GM21367 (cell line): ENCODE data around the gene RALGDS.
"Not testable (repeated sequence)": the region's sequence is repeated elsewhere in the genome, so short reads cannot be mapped to it uniquely, and the experiment has no call there.

Experiments
- ATAC-seq: cut with Tn5 transposase; IDR thresholded peaks from one replicate; pipeline ENCODE4 v1.9.1; 2021; ENCODE audit not compliant: unreplicated experiment

Gene RALGDS

GRCh38 chr9:133070985-133071384, 50.1 kb downstream of the RALGDS start:
- ATAC-seq: not testable (repeated sequence)

GRCh38 chr9:133070500-133070961, 50.5 kb downstream of the RALGDS start:
- ATAC-seq: not testable (repeated sequence)

DNA sequence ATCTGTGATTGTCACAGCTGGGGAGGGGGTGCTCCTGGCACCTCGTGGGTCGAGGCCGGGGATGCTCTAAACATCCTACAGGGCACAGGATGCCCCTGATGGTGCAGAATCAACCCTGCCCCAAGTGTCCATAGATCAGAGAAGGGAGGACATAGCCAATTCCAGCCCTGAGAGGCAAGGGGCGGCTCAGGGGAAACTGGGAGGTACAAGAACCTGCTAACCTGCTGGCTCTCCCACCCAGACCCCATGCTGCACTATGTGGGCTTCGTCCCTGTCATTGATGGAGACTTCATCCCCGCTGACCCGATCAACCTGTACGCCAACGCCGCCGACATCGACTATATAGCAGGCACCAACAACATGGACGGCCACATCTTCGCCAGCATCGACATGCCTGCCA, 52.6 kb downstream of the RALGDS start:
- not testable (repeated sequence) for ATAC-seq

GRCh38 chr9:133067813-133068212, 53.2 kb downstream of the RALGDS start:
- no peak for ATAC-seq

DNA sequence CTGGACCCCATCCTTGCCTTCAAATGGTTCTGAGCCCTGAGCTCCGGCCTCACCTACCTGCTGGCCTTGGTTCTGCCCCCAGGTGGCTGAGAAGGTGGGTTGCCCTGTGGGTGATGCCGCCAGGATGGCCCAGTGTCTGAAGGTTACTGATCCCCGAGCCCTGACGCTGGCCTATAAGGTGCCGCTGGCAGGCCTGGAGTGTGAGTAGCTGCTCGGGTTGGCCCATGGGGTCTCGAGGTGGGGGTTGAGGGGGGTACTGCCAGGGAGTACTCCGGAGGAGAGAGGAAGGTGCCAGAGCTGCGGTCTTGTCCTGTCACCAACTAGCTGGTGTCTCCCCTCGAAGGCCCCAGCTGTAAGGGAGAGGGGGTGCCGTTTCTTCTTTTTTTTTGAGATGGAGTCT, 54.0 kb downstream of the RALGDS start:
- ATAC-seq: no peak

GRCh38 chr9:133066181-133066983, 54.7 kb downstream of the RALGDS start:
- ATAC-seq: no peak

DNA sequence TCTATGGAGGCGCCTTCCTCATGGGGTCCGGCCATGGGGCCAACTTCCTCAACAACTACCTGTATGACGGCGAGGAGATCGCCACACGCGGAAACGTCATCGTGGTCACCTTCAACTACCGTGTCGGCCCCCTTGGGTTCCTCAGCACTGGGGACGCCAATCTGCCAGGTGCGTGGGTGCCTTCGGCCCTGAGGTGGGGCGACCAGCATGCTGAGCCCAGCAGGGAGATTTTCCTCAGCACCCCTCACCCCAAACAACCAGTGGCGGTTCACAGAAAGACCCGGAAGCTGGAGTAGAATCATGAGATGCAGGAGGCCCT, 56.0 kb downstream of the RALGDS start:
- no peak for ATAC-seq

GRCh38 chr9:133064241-133065069, 56.6 kb downstream of the RALGDS start:
- ATAC-seq: no peak

DNA sequence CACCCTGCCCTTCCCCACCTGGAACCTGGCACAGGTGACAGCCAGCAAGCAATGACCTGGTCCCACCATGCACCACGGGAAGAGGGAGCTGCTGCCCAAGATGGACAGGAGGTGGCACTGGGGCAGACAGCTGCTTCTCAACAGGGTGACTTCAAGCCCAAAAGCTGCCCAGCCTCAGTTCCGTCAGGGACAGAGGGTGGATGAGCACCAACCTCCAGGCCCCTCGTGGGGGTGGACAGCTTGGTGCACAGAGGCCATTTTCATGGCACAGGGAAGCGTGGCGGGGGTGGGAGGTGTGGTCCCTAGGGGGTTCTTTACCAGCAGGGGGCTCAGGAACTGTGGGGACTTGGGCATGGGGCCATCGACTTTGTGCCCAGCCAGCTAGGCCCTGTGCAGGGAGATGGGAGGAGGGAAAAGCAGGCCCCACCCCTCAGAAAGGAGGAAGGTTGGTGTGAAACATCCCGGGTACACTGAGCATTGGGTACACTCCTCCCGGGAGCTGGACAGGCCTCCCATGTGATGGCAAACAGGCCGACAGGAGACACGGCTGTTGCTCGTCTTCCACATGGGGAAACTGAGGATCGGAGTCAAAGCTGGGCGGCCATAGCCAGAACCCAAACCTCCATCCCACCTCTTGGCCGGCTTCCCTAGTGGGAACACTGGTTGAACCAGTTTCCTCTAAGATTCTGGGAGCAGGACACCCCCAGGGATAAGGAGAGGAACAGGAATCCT, 57.4 kb downstream of the RALGDS start:
- ATAC-seq: no peak

- no peak for ATAC-seq
Measured at GRCh38 chr9:133063159-133063499, 57.9 kb downstream of the RALGDS start.

DNA sequence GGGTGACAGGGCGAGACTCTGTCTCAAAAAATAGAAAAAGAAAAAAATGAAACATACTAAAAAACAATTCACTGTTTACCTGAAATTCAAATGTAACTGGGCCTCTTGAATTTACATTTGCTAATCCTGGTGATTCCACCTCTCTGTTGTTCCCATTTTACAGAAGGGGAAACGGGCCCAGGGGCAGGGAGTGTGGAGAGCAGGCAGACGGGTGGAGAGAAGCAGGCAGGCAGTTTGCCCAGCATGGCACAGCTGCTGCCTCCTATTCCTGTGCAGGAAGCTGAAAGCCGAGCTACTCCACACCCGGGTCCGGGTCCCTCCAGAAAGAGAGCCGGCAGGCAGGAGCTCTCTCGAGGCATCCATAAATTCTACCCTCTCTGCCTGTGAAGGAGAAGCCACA, 58.5 kb downstream of the RALGDS start:
- ATAC-seq: not testable (repeated sequence)

- not testable (repeated sequence) for ATAC-seq
Measured at GRCh38 chr9:133061764-133062145, 59.3 kb downstream of the RALGDS start, which contains the start of gene CEL. TSS of gene CEL (plus strand) at chr9:133061981. CDS start at chr9:133062003, 22 bp downstream.

DNA sequence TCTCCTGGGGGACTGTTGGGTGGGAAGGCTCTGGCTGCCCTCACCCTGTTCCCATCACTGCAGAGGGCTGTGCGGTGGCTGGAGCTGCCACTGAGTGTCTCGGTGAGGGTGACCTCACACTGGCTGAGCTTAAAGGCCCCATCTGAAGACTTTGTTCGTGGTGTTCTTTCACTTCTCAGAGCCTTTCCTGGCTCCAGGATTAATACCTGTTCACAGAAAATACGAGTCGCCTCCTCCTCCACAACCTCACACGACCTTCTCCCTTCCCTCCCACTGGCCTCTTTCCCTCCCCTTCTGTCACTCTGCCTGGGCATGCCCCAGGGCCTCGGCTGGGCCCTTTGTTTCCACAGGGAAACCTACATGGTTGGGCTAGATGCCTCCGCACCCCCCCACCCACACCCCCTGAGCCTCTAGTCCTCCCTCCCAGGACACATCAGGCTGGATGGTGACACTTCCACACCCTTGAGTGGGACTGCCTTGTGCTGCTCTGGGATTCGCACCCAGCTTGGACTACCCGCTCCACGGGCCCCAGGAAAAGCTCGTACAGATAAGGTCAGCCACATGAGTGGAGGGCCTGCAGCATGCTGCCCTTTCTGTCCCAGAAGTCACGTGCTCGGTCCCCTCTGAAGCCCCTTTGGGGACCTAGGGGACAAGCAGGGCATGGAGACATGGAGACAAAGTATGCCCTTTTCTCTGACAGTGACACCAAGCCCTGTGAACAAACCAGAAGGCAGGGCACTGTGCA, 59.8 kb downstream of the RALGDS start:
- ATAC-seq: not testable (repeated sequence)

GRCh38 chr9:133060417-133060841, 60.6 kb downstream of the RALGDS start:
- ATAC-seq: no peak

DNA sequence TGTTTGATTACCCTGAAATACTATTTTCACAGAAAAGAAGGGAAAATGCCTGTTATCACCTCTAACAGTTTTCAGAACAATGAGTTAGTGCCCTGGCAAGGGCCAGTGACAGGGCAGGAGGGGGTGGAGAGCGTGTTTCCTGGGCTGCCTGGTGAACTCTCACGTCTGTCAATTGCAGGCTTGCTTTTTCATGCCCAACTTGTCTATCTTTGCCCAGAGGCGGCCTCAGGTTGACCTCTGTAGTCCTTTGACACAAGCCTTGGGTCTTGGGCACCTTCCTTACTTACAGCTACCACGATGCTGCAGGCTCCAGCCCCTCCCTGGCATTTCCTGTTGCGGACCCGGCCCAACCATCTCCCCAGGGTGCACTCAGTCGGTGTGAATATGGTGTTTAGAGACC, 61.4 kb downstream of the RALGDS start:
- no peak for ATAC-seq

- ATAC-seq: no peak
Measured at GRCh38 chr9:133058550-133059320, 62.3 kb downstream of the RALGDS start.

GRCh38 chr9:133058071-133058470, 63.0 kb downstream of the RALGDS start:
- ATAC-seq: no peak

- ATAC-seq: no peak
Measured at GRCh38 chr9:133057553-133057952, 63.5 kb downstream of the RALGDS start.

DNA sequence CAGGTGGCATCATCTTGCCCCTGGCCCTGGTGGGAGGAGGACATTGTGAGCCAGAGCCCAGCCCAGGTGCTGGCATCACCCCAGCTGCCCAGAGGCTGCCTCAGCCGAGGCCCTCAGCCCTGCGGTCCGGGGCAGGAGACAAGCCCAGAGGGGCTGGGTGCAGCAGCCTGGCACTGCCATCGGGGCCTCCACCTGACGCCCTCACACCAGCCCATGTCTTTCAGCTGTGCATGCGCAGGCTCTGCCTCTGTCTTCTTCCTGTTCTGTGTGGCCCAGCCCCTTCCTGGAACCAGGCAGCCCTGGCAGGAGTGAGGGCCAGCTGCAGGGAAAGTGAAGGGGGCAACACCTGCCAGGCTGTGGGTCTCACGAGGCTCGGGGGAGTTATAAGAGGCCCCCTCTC, 64.0 kb downstream of the RALGDS start:
- no peak for ATAC-seq

DNA sequence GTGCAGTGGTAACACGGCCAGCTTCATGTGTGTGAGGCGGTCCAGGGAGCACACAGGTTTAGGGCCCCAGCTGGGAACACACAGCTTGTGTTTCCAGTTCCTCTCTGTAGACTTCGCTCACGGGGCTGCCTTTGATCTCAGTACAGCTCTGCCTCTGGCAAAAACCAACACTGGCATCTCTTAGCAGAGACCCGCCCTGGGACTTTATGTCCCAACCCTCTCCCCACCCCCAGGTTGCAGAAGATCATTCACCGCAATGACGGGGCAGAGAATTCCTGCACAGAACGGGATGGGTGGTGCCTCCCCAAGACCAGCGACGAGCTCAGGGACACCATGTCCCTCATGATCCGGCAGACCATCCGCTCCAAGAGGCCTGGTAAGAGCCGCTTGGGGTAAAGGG, 64.5 kb downstream of the RALGDS start:
- ATAC-seq: no peak
